Activated naive CD8-positive, alpha-beta T cell treated with anti-CD3 and anti-CD28 coated beads, Interleukin-2, amount 10 ng/mL, durations not matched to agents 7 days and 5 days (primary cell): ENCODE measurements around the gene SDCBP2. TPM values are rescaled to one million over a fixed set of nuclear protein-coding genes. Genes with fewer than 3 reads are reported as not detected.
"Not testable (repeated sequence)": the region's sequence is repeated elsewhere in the genome, so short reads cannot be mapped to it uniquely, and the experiment has no call there.

Source experiments
- ATAC-seq: fragments of 150-1000 bp; cut with Tn5 transposase; one replicate; pipeline ENCODE4 v1.10.0; 2021; ENCODE audit warnings: low read depth, moderate library complexity
- POLR2A ChIA-PET: fragments of 350-600 bp; sonication (Branson Sonifier 250); formaldehyde crosslinking; loops from one replicate; lab custom pipeline; 2021; ENCODE audit warnings: antibody characterized with exemption; lab: Charles Lee
- DNase-seq: peaks from one replicate; pipeline ENCODE4 v3.0.0; 2021
- H3K27ac Mint-ChIP-seq: one replicate; pipeline ENCODE4 v1.8.0; 2022; ENCODE audit warnings: mild to moderate bottlenecking, mixed read lengths
- H3K27me3 Mint-ChIP-seq: one replicate; pipeline ENCODE4 v1.8.0; 2022; ENCODE audit warnings: mild to moderate bottlenecking, moderate library complexity, mixed read lengths
- H3K36me3 Mint-ChIP-seq: one replicate; pipeline ENCODE4 v1.8.0; 2021; ENCODE audit warnings: mild to moderate bottlenecking, mixed read lengths
- H3K4me1 Mint-ChIP-seq: one replicate; pipeline ENCODE4 v1.8.0; 2021; ENCODE audit warnings: mixed read lengths
- H3K4me3 Mint-ChIP-seq: one replicate; pipeline ENCODE4 v1.8.0; 2022; ENCODE audit warnings: mild to moderate bottlenecking, moderate library complexity, mixed read lengths
- H3K9me3 Mint-ChIP-seq: one replicate; pipeline ENCODE4 v1.8.0; 2021; ENCODE audit warnings: mixed read lengths
- total RNA-seq, 2 experiments: library from RNA; stranded (reverse); gene quantifications; one replicate each; pipeline ENCODE4 v1.2.3, GENCODE V29; 2021

Gene SDCBP2
- total RNA-seq, 2 experiments from 2014 or later = 3.7 to 5.1 TPM

DNA sequence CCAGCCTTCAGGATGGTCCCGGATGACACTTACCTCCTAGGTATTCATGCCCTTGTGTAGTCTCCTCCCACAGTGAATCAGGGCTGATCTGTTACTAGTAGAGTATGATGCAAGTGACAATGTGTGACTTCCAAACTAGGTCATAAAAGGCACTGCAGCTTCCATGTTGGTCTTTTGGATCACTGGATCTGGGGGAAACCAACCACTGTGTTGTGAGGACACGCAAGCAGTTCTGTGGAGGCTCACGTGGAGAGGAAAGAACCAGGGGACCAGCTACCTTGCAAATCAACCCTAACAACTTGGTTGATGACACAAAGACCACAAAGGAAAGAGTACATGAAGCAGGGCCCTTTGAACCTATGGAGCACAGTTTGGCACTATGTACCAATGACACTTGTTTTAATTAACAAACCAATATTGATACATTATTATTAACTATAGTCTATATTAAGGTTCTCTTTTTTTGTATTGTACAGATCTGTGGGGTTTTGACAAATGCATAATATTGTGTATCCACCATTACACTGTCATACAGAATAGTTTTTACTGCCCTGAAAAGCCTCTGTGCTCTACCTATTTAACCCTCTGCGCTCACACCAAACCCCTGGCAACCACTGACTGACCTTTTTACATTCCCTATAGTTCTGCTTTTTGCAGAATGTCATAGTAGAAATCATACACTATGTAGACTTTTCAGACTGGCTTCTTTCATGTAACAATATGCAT lies 16.3 kb upstream of the SDCBP2 start:
- peaks cover 8% of the 10 kb centered on the region for H3K9me3 Mint-ChIP-seq
- H3K27me3 Mint-ChIP-seq = no peaks in the 10 kb centered on the region
- POLR2A ChIA-PET = interaction anchor here (0.8 to 3.0 kb wide), 7 partner anchors 9 to 47 kb away, joined by 3 to 13 read pairs (median 4); partner anchors contain the start of gene FKBP1A
- H3K4me1 Mint-ChIP-seq = peaks cover 35% of the 10 kb centered on the region
- H3K36me3 Mint-ChIP-seq = peaks cover 26% of the 10 kb centered on the region
- no peak for DNase-seq
- H3K4me3 Mint-ChIP-seq = peak overlapping the region; percentile 50
- ATAC-seq = peak; percentile 73
- peak overlapping the region; percentile 87 for H3K27ac Mint-ChIP-seq

GRCh38 chr20:1343446-1344124 lies 14.6 kb upstream of the SDCBP2 start:
- not testable (repeated sequence) for H3K4me3 Mint-ChIP-seq, H3K27ac Mint-ChIP-seq, DNase-seq, H3K27me3 Mint-ChIP-seq, H3K9me3 Mint-ChIP-seq, ATAC-seq
- Mint-ChIP-seq H3K36me3 (peaks cover 17% of the 10 kb centered on the region), H3K4me1 (peaks cover 34% of the 10 kb centered on the region)
- POLR2A ChIA-PET = interaction anchor here (0.9 to 3.0 kb wide), 3 partner anchors 7 to 18 kb away, joined by 3 to 13 read pairs (median 11); no protein-coding TSS in a partner anchor

- POLR2A ChIA-PET = no interaction called here
- no peak overlapping the region for H3K4me3 Mint-ChIP-seq
- H3K27ac Mint-ChIP-seq = no peak overlapping the region
These were observed 12.8 kb upstream of the SDCBP2 start for GRCh38 chr20:1341561-1342265.

GRCh38 chr20:1338801-1339200 lies 9.9 kb upstream of the SDCBP2 start:
- H3K27ac Mint-ChIP-seq = no peak overlapping the region
- POLR2A ChIA-PET = interaction anchor here (1.1 kb wide), 1 partner anchor 13 kb away, joined by 3 read pairs; no protein-coding TSS in a partner anchor

More at GRCh38 chr20:1341561-1342265, 12.8 kb upstream of the SDCBP2 start:
- Mint-ChIP-seq H3K9me3 (no peaks in the 10 kb centered on the region), H3K36me3 (peaks cover 7% of the 10 kb centered on the region), H3K4me1 (peaks cover 30% of the 10 kb centered on the region), H3K27me3 (no peaks in the 10 kb centered on the region)
- DNase-seq (no peak), ATAC-seq (no peak)

GRCh38 chr20:1338096-1338495 lies 9.2 kb upstream of the SDCBP2 start:
- no peak overlapping the region for H3K4me3 Mint-ChIP-seq
- DNase-seq = no peak
- H3K27me3 Mint-ChIP-seq = no peaks in the 10 kb centered on the region
- H3K36me3 Mint-ChIP-seq = peaks cover 18% of the 10 kb centered on the region
- no peak overlapping the region for H3K27ac Mint-ChIP-seq
- POLR2A ChIA-PET = interaction anchor here (1.1 kb wide), 1 partner anchor 12 kb away, joined by 3 read pairs; no protein-coding TSS in a partner anchor
- no peak for ATAC-seq
- peaks cover 22% of the 10 kb centered on the region for H3K4me1 Mint-ChIP-seq
- no peaks in the 10 kb centered on the region for H3K9me3 Mint-ChIP-seq

More at GRCh38 chr20:1338801-1339200, 9.9 kb upstream of the SDCBP2 start:
- no peak for ATAC-seq
- DNase-seq = no peak
- Mint-ChIP-seq H3K4me3 (no peak overlapping the region), H3K9me3 (no peaks in the 10 kb centered on the region), H3K27me3 (no peaks in the 10 kb centered on the region), H3K36me3 (peaks cover 13% of the 10 kb centered on the region), H3K4me1 (peaks cover 22% of the 10 kb centered on the region)

GRCh38 chr20:1337441-1337840 lies 8.5 kb upstream of the SDCBP2 start:
- Mint-ChIP-seq H3K27me3 (no peaks in the 10 kb centered on the region), H3K9me3 (no peaks in the 10 kb centered on the region), H3K27ac (peak overlapping the region; percentile 90), H3K4me1 (peaks cover 23% of the 10 kb centered on the region), H3K36me3 (peaks cover 17% of the 10 kb centered on the region), H3K4me3 (no peak overlapping the region)
- ATAC-seq (no peak), DNase-seq (no peak)
- POLR2A ChIA-PET = interaction anchor here (1.1 kb wide), 1 partner anchor 11 kb away, joined by 3 read pairs; no protein-coding TSS in a partner anchor

GRCh38 chr20:1336699-1337367 lies 7.9 kb upstream of the SDCBP2 start:
- no peaks in the 10 kb centered on the region for H3K27me3 Mint-ChIP-seq
- no peak for DNase-seq
- H3K9me3 Mint-ChIP-seq = no peaks in the 10 kb centered on the region
- POLR2A ChIA-PET = interaction anchor here (0.8 kb wide), 1 partner anchor 8 kb away, joined by 3 read pairs; no protein-coding TSS in a partner anchor
- H3K4me3 Mint-ChIP-seq = peak overlapping the region; percentile 60
- H3K27ac Mint-ChIP-seq = peak overlapping the region; percentile 90
- H3K36me3 Mint-ChIP-seq = peaks cover 16% of the 10 kb centered on the region
- peak; percentile 82 for ATAC-seq
- H3K4me1 Mint-ChIP-seq = peaks cover 19% of the 10 kb centered on the region

DNA sequence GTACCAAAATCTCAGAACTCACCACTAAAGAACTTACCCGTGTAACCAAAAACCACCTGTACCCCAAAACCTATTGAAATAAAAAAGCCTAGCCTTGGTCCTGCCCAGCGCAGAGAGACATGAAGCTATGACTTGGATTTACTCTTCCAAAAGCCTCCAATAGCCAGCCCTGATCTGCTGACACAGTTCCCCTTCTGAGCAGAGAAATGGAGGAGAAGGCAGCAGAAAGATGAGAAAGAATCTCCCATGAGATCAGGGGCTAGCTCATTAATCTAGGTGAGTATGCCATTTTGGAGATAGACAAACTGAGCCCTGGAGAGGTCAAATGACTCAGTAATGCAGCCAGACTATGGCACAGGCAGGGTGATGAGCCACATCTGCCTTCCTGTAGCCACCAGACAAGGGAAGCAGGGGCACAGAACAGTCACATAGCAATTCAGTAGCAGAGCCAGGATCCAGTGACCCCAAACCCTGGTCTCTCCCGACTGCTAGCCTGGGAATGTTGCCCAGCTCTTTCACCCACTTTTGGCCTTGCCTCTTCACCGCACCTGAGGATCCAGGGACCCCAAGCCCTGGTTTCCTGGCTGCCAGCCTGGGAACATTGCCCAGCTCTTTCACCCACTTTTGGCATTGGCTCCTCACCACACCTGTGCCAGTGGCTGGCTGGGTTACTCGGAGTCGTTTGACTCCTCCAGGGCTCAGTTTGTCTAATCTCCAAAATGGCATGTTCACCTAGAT lies 7.2 kb upstream of the SDCBP2 start:
- POLR2A ChIA-PET = interaction anchor here (0.8 to 0.9 kb wide), 3 partner anchors 8 to 10 kb away, joined by 3 to 4 read pairs (median 3); no protein-coding TSS in a partner anchor
- ATAC-seq = peak; percentile 20

DNA sequence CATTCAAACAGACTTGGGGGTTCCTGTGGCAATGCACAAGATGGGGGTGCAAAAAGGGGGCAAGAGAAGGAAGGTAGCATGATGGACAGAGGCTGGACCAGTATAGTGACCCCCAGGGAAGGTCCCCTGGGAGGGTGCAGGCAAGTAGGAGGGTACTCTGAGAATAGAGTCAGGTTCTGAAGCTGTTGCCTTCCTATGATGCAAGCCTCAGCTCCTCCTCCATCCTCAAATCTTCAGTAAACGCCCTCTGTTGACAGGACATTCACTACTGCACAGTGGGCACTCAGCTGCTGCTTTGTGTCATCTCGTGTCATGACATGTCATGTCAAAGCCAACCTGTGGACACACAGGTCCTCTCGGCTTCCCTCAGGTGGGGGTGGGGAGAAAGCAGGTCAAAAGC lies 5.8 kb upstream of the SDCBP2 start:
- Mint-ChIP-seq H3K27ac (peak overlapping the region; percentile 62), H3K4me3 (no peak overlapping the region), H3K9me3 (no peaks in the 10 kb centered on the region), H3K27me3 (no peaks in the 10 kb centered on the region), H3K36me3 (peaks cover 25% of the 10 kb centered on the region), H3K4me1 (peaks cover 33% of the 10 kb centered on the region)
- POLR2A ChIA-PET = no interaction called here
- DNase-seq = no peak
- no peak for ATAC-seq

More for the DNA sequence above, 7.2 kb upstream of the SDCBP2 start:
- DNase-seq = no peak
- H3K9me3 Mint-ChIP-seq = no peaks in the 10 kb centered on the region
- peak overlapping the region; percentile 90 for H3K27ac Mint-ChIP-seq
- H3K36me3 Mint-ChIP-seq = peaks cover 20% of the 10 kb centered on the region
- no peaks in the 10 kb centered on the region for H3K27me3 Mint-ChIP-seq
- no peak overlapping the region for H3K4me3 Mint-ChIP-seq
- H3K4me1 Mint-ChIP-seq = peaks cover 21% of the 10 kb centered on the region

- Mint-ChIP-seq H3K4me1 (peaks cover 37% of the 10 kb centered on the region), H3K36me3 (peaks cover 25% of the 10 kb centered on the region), H3K4me3 (no peak overlapping the region), H3K9me3 (no peaks in the 10 kb centered on the region), H3K27ac (no peak overlapping the region), H3K27me3 (no peaks in the 10 kb centered on the region)
- ATAC-seq = no peak
- POLR2A ChIA-PET = no interaction called here
- DNase-seq = no peak
These were observed 5.4 kb upstream of the SDCBP2 start for GRCh38 chr20:1334370-1334731.

DNA sequence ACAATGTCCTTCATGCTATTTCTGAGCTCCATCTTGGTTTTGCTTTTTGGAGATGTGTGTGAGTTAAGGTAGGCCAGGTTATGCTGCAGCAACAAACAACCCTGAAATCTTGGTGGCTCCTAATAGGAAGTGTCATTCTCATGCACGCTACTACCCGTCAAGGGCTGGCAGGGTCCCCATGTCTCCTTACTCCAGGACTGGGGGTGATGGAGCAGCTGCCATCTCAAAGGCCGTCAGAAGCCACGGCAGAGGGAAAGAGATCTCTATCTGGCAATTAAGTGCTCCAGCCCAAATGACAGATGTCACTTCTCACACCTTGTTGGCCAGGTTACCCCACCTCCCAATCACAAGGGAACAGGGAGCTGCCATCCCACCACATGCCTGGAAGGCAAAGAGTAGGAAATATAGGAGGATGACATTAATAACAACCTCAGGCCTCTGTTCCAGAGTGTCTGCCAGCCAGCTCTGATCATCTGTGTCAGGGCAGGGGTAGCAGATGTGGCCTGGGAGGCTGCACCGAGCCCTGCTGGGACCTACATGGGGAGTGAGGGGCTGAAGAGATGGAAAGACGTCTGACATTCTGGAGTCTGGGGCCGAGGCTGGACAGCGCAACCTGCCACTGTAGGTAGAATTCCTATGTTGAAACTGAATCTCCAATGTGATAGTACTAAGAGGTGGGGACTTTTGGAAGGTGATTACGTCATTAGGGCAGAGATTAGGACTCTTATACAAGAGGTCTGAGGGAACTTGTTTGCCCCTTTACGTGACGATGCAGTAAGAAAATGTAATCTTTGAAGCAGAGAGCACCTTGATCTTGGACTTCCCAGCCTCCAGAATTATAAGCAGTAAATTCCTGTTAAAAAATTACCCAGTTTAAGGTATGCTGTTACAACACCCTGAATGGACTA lies 4.8 kb upstream of the SDCBP2 start:
- Mint-ChIP-seq H3K27me3 (no peaks in the 10 kb centered on the region), H3K9me3 (no peaks in the 10 kb centered on the region), H3K4me3 (no peak overlapping the region), H3K4me1 (peaks cover 41% of the 10 kb centered on the region), H3K36me3 (peaks cover 25% of the 10 kb centered on the region), H3K27ac (no peak overlapping the region)
- POLR2A ChIA-PET = no interaction called here
- ATAC-seq = no peak
- DNase-seq = no peak
